Adipose tissue (tissue), 3 donors: ENCODE data around the gene FEN1. TPM values are rescaled to one million over a fixed set of nuclear protein-coding genes. Genes with fewer than 3 reads are reported as not detected.

Experiments used
- polyA plus RNA-seq, 3 donors: library from polyadenylated mRNA; stranded (reverse); fragments of 200-250 nt; gene quantifications; one replicate each; pipeline ENCODE4 v1.2.3, GENCODE V29; 2013
- donor health status: healthy with polysubstance abuse.
- donor health status: Bipolar disorder and iron deficiency.
- donor health status: healthy.

Gene FEN1
- polyA plus RNA-seq, 3 donors = 4.8 to 6.5 (median 6.3) TPM

Other genes starting within 250 kb of the FEN1 start
- 10 to 100 TPM in 1 of 3 donors, 1 to 10 TPM in 2; 2.4 to 11.1 (median 6.9) TPM for gene SYT7, start 211.8 kb upstream of the FEN1 start, polyA plus RNA-seq
- gene DAGLA, start 112.5 kb upstream of the FEN1 start, polyA plus RNA-seq = 1 to 10 TPM; 1.1 to 2.6 (median 2.1) TPM
- 10 to 100 TPM in 1 of 3 donors, 1 to 10 TPM in 2; 4.0 to 13.4 (median 7.5) TPM for gene MYRF, start 40.3 kb upstream of the FEN1 start, polyA plus RNA-seq
- gene TMEM258, start 312 bp upstream of the FEN1 start, polyA plus RNA-seq = 100 to 1,000 TPM; 163 to 234 (median 214) TPM
- 10 to 100 TPM in 2 of 3 donors, 1 to 10 TPM in 1; 5.9 to 33.6 (median 29.6) TPM for gene FADS1, start 24.1 kb downstream of the FEN1 start, polyA plus RNA-seq
- 10 to 100 TPM; 10.2 to 42.1 (median 27.9) TPM for gene FADS2, start 35.4 kb downstream of the FEN1 start, polyA plus RNA-seq
- gene FADS3, start 98.6 kb downstream of the FEN1 start, polyA plus RNA-seq = 100 to 1,000 TPM in 1 of 3 donors, 10 to 100 TPM in 2; 32.5 to 267 (median 64.1) TPM
- 10 to 100 TPM in 2 of 3 donors, 1 to 10 TPM in 1; 4.0 to 44.5 (median 16.4) TPM for gene RAB3IL1, start 124.7 kb downstream of the FEN1 start, polyA plus RNA-seq
- gene BEST1, start 157.4 kb downstream of the FEN1 start, polyA plus RNA-seq = 10 to 100 TPM in 1 of 3 donors, 1 to 10 TPM in 2; 3.0 to 14.8 (median 5.2) TPM
- gene FTH1, start 174.7 kb downstream of the FEN1 start, polyA plus RNA-seq = over 10,000 TPM in 1 of 3 donors, 1,000 to 10,000 TPM in 2; 2,935 to 16,025 (median 7,473) TPM